NCI-H2081 treated with DMSO at 0.1 percent for 48 hours (cell line): Measurements from ENCODE around the gene ANKRD40.
"Not testable (repeated sequence)": the region's sequence is repeated elsewhere in the genome, so short reads cannot be mapped to it uniquely, and the experiment has no call there.

Experiments
- DNase-seq: peaks from one replicate; lab custom pipeline; 2025; lab: John Stamatoyannopoulos, UW

ANKRD40 gene

GRCh38 chr17:50712641-50713040, 4.9 kb upstream of the ANKRD40 start:
- DNase-seq: no peak

- DNase-seq: no peak
Observed at GRCh38 chr17:50710650-50711049, 2.9 kb upstream of the ANKRD40 start.

- DNase-seq: no peak
Observed at GRCh38 chr17:50710025-50710424, 2.3 kb upstream of the ANKRD40 start.

GRCh38 chr17:50709053-50709452, 1.3 kb upstream of the ANKRD40 start:
- not testable (repeated sequence) for DNase-seq

- no peak for DNase-seq
Observed at GRCh38 chr17:50708050-50709000, 611 bp upstream of the ANKRD40 start.

- no peak for DNase-seq
Observed at GRCh38 chr17:50703162-50703561, 4.6 kb downstream of the ANKRD40 start.

- no peak for DNase-seq
Observed at GRCh38 chr17:50699410-50699809, 8.3 kb downstream of the ANKRD40 start.

- DNase-seq: no peak
Observed at GRCh38 chr17:50697663-50698272, 9.9 kb downstream of the ANKRD40 start.

GRCh38 chr17:50697062-50697461, 10.7 kb downstream of the ANKRD40 start:
- DNase-seq: no peak

- DNase-seq: no peak
Observed at GRCh38 chr17:50696365-50696879, 11.3 kb downstream of the ANKRD40 start.

GRCh38 chr17:50693036-50693682, 14.6 kb downstream of the ANKRD40 start:
- no peak for DNase-seq

- no peak for DNase-seq
Observed at GRCh38 chr17:50692448-50693035, 15.2 kb downstream of the ANKRD40 start.

- DNase-seq: no peak
Observed at GRCh38 chr17:50691550-50692447, 15.9 kb downstream of the ANKRD40 start.

GRCh38 chr17:50690887-50691549, 16.7 kb downstream of the ANKRD40 start:
- DNase-seq: no peak

GRCh38 chr17:50689956-50690886, 17.5 kb downstream of the ANKRD40 start:
- DNase-seq: no peak

- DNase-seq: no peak
Observed at GRCh38 chr17:50689251-50689650, 18.5 kb downstream of the ANKRD40 start.

- DNase-seq: no peak
Observed at GRCh38 chr17:50688245-50688644, 19.5 kb downstream of the ANKRD40 start.

GRCh38 chr17:50687200-50688066, 20.3 kb downstream of the ANKRD40 start:
- DNase-seq: no peak
